Glomerular visceral epithelial cell (primary cell): ENCODE data around the gene MECR.

Experiments
- DNase-seq: peaks from one replicate; pipeline ENCODE4 v3.0.0-alpha.2; 2016; ENCODE audit errors: extremely low spot score

MECR gene

DNA sequence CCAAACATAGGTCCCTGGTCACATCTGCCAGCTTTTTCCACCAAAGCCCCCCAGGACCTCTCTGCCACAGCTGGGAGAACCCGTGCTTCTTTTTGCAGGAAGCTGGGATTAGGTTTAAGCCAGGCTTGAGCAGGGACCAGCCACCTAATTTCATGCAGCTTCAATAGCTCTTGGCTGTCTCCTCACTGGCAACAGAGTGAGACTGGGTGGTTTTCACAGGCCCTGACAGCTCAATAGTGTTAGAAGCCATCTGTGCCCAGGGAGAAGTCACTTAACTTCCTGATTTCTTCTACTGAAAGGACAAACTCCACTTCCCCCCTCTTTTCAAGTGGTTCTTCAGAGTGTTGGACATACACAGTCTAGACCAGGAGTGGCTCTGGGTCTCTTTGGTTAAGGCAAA, 28.7 kb downstream of the MECR start:
- DNase-seq: no peak

DNA sequence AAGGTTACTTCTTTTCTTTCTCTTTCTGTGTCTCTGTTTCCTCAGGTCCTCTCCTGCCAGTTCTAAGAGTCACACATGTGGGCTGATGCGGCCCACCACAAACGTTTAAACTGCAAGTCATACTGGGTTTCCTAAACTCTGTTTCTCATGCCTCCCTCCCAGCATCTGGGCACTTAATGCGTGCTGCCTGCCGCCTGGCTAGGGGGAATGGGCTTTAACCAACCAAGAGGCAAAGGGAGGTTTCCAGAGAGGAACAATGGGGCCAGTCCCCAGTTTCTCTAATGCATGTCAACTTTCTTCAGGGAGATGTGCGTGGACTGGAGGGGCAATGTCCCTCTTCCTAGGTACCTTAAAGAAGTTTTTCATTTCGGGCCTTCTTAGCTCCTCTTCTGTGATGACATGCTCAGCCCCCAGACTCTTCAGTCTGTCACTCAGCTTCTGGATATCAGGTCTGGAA, 29.1 kb downstream of the MECR start:
- DNase-seq: no peak

DNA sequence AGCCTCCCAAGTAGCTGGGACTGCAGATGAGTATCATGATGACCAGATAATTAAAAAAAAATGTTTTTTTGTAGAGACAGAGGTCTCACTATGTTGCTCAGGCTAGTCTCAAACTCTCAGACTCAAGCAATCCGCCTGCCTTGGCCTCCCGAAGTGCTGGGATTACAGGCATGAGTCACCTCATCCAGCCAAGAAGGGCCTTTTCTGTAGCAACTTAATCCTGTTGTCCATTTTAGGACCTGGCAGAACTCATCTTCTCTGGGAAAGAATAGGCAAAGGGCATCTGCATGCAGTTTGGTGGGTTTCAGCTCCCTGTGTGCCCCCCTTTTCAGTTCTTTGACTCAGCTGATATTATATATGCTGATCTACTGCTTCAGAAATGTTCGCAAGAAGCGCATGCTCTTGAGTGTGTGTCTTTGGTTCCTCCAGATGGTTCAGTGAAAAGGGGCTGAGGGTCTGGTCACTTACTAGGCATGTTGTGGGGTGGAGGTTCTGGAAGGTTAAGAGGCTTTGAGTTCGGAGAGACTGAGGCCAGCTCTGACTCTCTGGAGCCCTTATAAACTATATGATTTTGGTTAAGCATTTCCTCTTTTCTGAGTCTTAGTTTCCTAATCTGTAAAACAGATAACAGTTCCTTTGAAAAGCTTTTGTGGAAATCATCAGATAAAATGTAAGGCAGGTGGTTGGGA, 29.7 kb downstream of the MECR start:
- DNase-seq: no peak

DNA sequence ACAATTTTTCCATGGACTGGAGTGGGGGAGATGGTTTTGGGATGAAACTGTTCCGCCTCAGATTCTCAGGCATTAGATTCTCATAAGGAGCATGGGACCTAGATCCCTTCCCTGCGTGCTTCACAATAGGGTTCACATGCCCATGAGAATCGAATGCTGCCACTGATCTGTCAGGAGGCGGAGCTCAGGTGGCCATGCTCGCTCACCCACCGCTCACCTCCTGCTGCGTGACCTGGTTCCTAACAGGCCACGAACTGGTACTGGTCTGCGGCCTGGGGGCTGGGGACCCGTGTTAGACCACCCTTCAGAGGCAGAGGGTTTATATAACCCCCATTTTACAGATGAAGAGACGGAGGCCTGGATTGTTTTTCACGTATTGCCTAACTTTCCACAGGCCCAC, 32.7 kb downstream of the MECR start:
- DNase-seq: no peak

DNA sequence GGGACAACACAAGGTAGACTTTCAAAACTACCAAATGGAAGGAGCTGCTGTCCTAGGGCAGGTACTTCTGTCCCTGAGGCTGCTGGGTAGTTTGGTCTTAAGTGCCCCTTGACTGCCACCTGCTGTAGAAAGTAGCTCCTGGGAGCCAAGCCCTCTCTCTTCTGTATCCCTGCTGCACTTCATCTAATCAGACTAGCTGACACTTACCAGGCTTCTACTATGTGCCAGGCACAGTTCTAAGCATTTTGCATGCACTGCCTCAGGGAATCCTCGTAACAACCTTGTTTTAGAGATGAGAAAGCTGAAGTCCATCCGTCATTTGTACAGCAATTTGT, 33.2 kb downstream of the MECR start:
- DNase-seq: peak; percentile 56

DNA sequence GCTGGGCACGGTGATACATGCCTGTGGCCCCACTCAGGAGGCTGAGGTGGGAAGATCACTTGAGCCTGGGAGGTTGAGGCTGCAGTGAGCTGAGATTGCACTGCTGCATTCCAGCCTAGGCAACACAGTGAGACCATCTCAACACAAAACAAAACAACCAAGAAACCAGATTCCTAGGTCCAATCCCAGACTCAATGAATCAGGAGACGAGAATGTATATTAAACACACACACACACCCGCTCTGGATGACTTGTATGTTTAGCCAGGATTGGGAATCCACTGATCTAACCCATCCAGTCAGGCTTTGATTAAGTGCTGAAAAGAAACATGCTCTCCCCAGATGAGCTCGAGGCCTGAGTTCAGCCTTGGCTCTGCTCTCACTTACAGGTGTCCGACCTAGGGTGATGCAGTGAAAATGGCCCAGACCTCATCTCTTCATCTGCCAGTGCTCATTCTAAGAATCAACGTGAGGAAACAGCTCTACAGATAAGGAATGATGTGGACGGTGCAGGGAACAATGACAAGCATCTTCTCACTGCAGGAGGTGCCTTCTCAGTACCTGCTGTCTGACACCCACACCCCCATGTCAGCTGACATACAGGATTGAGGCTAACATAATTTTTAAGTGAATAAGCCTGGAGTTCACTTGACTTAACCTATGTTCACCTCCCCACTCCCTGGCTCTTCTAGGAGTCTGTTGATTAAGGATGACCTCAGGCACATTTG, 33.7 kb downstream of the MECR start:
- peak; percentile 59 for DNase-seq

DNA sequence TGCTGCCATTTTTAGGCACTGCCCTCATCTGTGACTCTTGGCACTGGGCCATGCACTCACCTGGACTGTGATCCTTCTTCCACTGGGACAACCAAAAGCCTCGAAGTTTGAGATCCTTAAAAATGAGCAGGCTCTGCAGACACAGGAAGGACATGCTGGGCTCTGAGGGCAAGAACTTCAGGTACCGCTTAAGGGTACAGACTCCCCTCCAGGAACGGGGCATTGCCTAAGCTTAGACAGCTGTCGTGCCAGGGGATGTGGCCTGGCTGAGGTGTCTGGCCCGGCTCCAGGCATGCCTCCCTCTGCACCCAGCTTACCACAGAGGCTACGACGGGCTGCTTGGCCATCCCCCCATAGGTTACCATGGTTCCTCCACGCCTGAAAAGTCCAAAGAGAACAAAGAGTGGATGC, 34.8 kb downstream of the MECR start:
- peak; percentile 94 for DNase-seq

DNA sequence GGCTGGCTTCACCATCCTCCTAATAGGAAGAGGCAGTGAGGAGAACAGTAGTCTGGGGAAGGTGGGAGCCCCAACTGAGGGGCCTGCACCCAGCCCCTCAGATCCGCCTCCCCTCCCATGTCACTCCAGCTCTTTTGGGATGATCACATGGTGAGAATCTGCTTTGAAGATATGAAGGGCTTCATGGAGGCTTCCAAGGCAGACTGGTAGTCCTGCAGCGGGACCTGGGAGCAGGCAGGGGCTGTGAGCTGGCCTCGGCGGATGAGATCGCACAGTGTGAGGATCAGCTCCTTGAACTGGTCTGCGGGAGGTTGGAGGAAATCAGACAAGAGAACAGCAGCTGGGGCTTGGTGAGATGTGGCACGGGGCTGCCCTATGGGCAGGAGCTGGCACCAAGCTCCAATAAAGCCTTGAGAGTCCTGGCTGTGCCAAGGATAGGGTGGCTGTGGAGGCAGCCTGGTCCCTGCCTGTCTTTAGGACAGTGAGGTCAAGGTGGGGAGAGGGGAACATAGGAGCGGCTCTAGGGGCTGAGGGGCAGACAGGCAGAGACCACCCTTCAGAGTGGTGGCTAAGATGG, 36.8 kb downstream of the MECR start:
- no peak for DNase-seq

DNA sequence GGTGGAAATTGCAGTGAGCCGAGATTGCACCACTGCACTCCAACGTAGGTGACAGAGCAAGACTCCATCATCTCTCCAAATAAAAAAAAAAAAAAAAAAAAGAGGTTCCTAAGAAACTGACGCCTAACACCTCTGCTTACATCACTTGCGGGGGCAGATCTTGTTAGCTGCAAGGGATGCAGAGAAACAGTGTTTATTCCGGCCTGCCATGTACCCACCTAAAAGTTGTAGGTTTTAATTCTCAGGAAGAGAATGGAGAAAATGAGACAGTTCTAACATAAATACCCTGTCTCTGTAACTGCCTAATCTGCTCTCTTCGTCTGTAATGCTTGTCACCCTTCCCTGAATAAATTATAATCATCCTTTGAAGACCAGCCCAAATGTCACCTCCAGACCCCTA, 40.0 kb downstream of the MECR start:
- no peak for DNase-seq

DNA sequence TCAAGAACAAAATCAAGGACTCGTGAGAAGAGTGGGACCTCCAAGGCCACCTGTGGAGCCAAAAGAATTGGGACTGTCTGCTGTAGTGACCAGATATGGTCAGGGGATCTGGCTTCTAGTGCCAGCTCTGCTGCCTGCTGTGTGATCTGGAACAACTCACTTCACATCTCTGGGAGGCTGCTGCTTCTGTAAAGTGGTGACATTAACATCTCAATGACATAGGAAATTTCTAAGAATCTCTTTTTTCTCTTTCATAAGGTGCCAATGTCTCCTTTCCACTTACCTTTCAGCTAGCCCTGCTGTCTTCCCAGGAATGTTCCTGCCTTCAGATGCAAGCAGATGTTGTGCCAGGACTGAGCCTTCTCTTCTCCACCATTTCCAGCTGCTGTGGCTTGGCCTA, 44.0 kb downstream of the MECR start:
- DNase-seq: no peak

DNA sequence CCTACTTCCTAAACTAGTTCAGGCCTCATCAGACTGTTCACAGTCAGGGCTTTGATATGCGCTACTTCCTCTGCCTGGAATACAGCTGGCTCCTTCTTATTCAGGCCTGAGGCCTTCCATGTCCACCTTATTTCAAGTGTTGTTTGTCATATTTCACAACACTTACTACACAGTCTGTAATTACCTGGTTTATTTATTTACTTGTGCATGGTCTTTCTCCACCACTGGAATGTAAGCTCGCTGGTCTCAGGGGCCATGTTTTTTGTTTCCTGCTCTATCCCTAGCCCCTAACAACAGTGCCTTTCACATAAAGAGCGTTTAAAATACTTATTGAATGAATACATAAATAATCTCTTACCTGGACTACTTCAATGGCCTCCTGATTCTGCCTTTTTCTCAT, 44.5 kb downstream of the MECR start:
- DNase-seq: no peak

DNA sequence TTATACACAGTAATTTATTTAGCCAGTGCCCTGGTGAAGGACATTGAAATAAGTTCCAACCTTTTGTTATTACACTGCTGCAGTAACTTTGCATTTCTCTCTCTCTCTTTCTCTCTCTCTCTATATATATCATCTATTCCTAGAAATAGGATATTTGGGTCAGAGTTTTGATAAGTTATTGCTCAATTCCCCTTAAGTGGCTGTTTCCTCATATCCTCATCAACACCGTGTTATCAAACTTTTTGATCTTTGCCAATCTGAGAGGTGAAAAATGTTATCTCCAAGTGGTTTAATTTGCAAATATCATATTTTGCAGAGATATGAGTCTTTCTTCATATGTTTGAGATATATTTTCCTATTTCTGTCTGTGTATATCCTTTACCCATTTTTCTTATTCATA, 47.4 kb downstream of the MECR start:
- no peak for DNase-seq

DNA sequence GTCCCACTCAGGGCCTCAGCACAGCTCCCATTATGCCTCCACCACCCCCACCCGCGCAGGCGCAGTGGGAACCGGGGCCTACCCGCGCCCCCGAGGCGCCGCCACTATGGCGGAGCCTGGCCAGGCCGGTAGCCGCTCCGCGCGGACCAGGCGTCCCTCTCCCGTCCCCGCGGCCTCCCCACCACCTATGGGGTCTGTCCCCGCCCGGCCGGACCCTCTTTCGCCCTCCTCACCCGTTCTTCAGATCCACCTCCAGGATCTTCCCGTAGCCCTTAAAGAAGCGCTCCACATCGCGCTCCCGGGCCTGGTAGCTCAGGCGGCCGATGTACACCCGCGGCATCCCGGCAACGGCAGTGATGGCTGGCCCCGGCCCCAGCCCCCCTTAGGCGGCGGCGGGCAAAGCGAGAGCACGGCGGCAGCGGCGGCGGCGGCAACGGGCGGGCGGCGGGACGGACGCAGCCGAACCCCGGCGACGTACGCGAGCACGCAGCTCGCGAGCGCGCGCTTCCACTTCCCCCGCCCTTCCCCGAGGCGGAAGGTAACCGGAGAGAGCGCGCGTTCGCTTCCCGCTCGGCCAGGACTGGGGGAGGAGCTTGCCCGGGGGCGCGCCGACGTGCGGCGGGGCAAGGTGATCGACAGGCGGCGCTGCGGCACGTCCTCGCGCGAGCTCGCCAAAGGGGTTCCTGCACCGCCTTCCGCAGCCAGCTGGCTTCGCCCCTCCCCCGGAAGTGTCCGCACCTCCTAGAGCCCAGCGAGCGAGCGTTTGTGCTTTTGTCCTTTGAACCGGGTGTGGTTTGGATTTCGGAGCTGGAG, 49.1 kb downstream of the MECR start, which contains the start of gene SRSF4:
TSS of gene SRSF4 (minus strand) at position 488 of the 813 bp plus-strand sequence. CDS start at position 340, 148 bp downstream.
- DNase-seq: peak; percentile 99

DNA sequence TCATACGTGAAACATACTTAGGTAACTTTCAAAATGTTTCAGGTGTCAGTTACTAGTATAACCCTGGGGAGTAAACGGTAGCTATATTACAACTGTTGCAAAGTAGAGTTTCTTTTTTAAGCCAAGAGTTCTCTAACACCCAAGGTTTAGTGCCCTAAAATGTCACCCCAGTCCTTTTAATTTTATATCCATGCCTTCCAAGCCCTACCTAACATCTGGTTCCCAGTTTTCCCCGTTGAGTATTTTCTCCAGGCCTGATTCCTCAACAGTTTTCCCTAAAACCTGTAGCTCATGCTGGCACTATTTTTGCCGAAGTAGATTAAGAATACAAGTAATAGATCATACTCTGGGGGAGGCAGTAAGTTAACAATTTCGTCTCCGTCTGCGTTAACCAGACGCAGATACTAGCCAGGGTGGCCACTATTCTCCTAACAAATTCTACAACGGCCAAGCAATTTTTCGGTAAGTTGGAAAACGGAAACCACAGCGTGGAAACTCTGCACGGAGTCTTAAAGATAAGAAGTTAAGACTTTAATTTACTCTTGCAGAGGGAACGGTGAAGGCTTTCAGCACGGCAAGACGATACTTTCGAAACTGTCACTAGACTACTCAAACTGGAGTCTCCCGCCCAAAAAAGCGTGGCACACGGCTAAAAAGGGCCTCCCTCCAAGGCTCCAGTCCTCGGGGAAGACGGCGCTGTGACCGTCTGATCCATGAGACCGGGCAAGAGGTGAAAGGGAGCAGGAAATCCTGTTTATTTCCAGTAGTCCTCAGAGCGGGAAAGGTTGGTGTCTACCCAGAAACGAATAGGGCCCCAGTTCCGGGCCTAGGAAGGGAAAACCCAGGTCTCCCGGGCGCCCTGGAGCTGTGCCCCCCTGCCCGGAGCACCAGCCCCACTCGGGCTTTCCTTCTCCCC, 50.0 kb downstream of the MECR start:
- DNase-seq: no peak

DNA sequence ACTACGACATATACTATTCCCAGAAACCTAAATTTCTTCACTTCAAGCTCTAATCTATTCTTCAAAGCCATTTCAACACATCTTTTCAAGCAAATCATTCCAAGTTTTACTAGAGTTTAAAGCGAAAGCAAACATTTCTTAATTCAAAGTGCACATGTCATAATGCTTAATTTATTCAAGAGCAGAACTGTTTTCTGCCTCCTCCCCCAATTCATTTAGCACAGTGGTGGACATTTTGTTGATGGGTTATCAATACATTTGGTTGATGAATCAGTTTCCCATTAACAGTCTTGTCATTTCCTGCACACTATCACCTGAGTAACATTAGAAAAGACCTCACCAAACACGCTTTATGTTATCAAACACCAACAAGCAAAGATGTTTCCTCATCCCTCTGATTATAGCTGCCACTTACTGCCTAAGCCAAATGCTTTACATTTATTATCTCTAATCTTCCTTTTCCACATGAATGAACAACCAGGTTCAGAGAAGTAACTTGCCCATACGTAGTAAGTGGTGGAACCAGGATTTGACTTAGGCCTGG, 51.0 kb downstream of the MECR start:
- no peak for DNase-seq

DNA sequence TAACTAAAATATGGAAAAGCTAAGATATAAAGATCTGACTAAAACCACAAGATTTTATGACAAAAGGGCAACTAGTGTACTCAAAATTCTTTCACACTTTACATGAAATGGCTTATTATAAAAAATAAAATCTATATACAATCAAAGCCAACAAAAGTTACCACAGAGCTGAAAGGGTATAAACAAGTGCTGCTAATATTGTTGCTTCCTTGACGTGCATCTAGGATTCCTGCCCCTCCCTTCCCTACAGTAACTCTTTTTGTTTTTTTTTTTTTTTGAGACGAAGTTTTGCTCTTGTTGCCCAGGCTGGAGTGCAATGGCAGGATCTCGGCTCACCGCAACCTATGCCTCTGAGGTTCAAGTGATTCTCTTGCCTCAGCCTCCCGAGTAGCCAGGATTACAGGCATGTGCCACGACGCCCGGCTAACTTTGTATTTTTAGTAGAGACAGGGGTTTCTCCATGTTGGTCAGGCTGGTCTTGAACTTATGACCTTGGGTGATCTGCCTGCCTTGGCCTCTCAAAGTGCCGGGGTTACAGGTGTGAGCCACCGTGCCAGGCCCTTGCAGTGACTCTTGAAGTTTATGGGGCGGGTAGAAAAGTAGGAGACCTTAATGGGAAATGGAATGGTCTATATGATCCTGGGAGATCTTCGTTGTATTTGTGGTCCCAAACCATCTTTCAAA, 53.6 kb downstream of the MECR start:
- no peak for DNase-seq

DNA sequence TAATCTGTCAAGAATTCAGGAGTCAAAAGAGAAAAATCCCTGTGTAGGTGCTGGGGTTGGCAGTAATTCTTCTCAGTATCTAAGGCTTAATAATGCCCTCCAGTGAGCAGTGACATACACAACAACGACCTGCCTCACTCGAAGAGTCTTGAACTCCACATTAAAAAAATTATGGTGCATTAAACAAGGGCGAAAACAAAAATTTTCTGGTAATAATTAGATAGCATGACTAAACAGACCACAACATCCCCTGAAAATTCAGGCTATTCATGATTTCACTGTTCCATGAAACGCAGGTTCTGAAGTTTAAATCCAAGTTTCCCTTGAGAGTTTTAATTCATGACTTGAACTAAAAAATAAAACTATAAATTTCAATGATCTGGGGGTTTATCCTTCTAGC, 54.2 kb downstream of the MECR start:
- peak; percentile 46 for DNase-seq

DNA sequence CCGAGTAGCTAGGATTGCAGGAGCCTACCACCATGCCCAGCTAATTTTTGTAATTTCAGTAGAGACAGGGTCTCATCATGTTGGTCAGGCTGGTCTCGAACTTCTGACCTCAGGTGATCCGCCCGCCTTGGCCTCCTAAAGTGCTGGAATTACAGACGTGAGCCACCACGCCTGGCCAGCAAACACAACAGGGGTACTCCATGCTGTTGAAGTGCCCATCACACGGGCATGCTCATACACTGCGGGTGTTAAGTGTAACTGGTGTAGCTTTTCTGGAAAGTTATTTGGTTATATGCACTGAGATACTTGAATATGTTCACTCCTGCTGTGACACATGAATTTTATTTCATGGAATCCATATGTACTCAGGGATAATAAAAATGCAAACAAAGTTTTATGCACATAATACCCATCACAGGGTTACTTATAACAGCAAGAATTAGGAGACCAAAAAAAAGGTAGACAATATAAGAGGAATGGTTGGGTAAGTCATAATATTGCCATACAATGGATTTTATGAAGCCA, 58.3 kb downstream of the MECR start:
- no peak for DNase-seq

DNA sequence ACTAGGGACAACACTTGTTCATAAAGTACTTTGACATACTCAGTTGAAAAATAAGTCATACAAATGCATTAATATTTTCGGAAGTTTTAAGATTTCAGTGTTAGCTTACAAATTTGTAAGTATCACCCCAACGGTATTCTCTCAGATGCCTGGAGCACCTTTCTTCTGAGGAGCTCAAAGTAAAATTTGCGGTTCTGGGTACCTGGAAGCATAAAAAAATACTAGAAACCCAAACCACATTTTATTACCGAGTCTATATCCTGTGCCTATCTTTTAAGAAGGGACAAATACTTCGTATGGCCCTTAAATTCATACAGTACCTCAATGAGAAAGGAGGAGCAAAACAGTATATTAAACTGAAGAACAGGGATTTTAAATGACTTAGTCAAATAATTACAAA, 59.2 kb downstream of the MECR start:
- DNase-seq: no peak

DNA sequence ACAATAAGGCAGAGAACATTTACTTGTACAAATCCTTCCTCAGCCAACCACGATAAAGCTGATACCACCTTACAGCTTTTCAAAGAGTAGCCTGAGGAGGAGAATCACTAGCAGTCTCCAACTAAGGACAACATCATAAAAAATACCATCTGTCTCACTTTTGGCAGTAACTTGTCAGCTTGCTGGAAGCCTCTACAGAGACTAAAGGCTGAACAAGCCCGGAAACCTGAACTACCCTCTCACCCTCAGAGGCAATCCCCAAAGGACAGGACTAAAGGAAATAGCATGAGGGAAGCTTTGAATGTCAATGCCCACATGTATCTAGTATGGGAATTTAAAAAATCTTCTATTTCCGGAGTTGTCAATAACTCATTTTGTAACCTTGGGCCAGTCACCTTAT, 59.6 kb downstream of the MECR start:
- no peak for DNase-seq
